ENCODE measurements around the gene BRI3. TPM values are rescaled to one million over a fixed set of nuclear protein-coding genes. Genes with fewer than 3 reads are reported as not detected.

BRI3 gene
- total and polyA plus RNA-seq, 9 of the 15 experiments (the other 6 are each of a cell fraction or from before 2014, with no cell fraction given) = 4.3 to 57.4 (median 18.6) TPM

GRCh38 chr7:98286701-98287485, 5.4 kb downstream of the BRI3 start:
- no peak for ATAC-seq
- intact Hi-C loops (cut with micrococcal nuclease) = no loop called here
- Histone ChIP-seq H3K9me1 (ENCODE audit: control insufficient read depth, insufficient read depth, low read length) (no peaks in the 10 kb centered on the region), H3K27ac (ENCODE audit: extremely low read depth, low read depth, low read length) (no peak overlapping the region), H3K36me3 (ENCODE audit: control insufficient read depth, insufficient read depth, low read length) (peaks cover 32% of the 10 kb centered on the region; the same call in 2 of the 3 replicates), H2AFZ (ENCODE audit: low read depth, low read length) (no peak overlapping the region), H3K27me3 (ENCODE audit: control insufficient read depth in 2 of 2, insufficient read depth in 2 of 2, low read length in 2 of 2) (peaks cover 0 to 44% of the 10 kb centered on the region in 2 experiments; a peak in 2 of 5 replicates), H4K20me1 (replicated peaks; ENCODE audit: control insufficient read depth, insufficient read depth, low read length) (peaks cover 5% of the 10 kb centered on the region; the same call in 1 of the 2 replicates), H3K9me3 (replicated peaks; ENCODE audit: control insufficient read depth, insufficient read depth, low read depth, low read length) (no peaks in the 10 kb centered on the region), H3K4me1 (replicated peaks in 1 of 2; ENCODE audit: control insufficient read depth in 2 of 2, insufficient read depth in 2 of 2, low read length in 2 of 2) (peaks cover 9 to 69% of the 10 kb centered on the region in 2 experiments; a peak in 4 of 5 replicates), H3K4me2 (ENCODE audit: insufficient read depth, low read length) (no peak overlapping the region), H3K9ac (ENCODE audit: insufficient read depth in 1 of 2, low read depth in 2 of 2, low read length in 2 of 2) (peak overlapping the region in 1 of 2 experiments; percentile 29; a peak in 1 of 4 replicates), H3K79me2 (ENCODE audit: control insufficient read depth, insufficient read depth, low read length) (peaks cover 19% of the 10 kb centered on the region), H3K4me3 (no peak overlapping the region)
- DNase-seq (ENCODE audit: extremely low read depth in 1 of 4, low spot score in 3 of 4) = peak in 1 of 4 experiments; percentile 11
- CTCF ChIA-PET (ENCODE audit: low intra/inter-chr PET ratio) = no interaction called here
- FAIRE-seq = no peak
- WGBS (ENCODE audit: insufficient coverage, low coverage, missing lambda C conversion rate) = 59% methylated on average over 20 of the region's 21 CpGs
- in situ Hi-C loops (cut with MboI) = no loop called here
- POLR2A ChIA-PET = interaction anchor here (0.7 kb wide), 1 partner anchor 465 kb away, joined by 4 read pairs; no protein-coding TSS in a partner anchor
- no TSS peak for BruUV-seq (replicated peaks)
- TF ChIP-seq RBFOX2 (IDR thresholded peaks at IDR 0.05; ENCODE audit: low read depth, low read length) (peak; percentile 46; the same call in 1 of the 2 replicates), CTCFL (IDR thresholded peaks at IDR 0.05; ENCODE audit: borderline replicate concordance, insufficient read depth, low read depth, low read length, poor library complexity, severe bottlenecking) (no peak), FIP1L1 (IDR thresholded peaks at IDR 0.05; ENCODE audit: low read depth, low read length, poor library complexity, severe bottlenecking) (peak; percentile 36), POLR2G (IDR thresholded peaks at IDR 0.05; ENCODE audit: low read depth, low read length) (peak; percentile 57)
